ENCODE data around the gene NGLY1.

DNA sequence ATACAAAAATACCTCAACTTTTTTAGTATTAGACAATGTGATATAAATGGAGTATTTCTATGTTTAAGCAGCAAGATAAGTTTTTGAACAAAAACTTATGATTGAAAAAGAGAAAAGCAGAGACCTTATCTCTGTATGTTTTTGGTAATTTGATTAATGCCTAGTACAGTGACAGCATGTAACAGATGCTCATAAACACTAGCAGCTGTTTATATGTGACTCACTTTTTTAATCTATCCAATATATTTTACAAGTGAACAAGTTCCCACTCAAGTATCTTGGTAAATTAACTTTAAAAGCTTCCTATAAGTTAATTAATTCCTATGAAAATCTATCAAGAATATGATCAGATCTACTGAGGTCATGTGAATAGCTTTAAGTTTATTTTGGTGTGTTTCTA lies 55.1 kb downstream of the NGLY1 start:
- no peak for TF ChIP-seq ZBTB7A (IDR thresholded peaks at IDR 0.05; ENCODE audit: low read depth)
- TF ChIP-seq YY1 (IDR thresholded peaks at IDR 0.05; ENCODE audit: low read depth) = no peak
- no peak for TF ChIP-seq TAF1 (IDR thresholded peaks at IDR 0.05; ENCODE audit: low read depth)
- TF ChIP-seq, protein P1, sequence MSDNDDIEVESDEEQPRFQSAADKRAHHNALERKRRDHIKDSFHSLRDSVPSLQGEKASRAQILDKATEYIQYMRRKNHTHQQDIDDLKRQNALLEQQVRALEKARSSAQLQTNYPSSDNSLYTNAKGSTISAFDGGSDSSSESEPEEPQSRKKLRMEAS (IDR thresholded peaks at IDR 0.05) = no peak

Measured in Ishikawa (cell line).